HCT116 (cell line): ENCODE measurements around the gene DTD2.

Source experiments
- CEBPB ChIP-seq: IDR thresholded peaks from 2 replicates; pipeline ENCODE4 v1.6.1; 2012; ENCODE audit warnings: low read depth
- FOSL1 ChIP-seq: IDR thresholded peaks from 2 replicates; pipeline ENCODE4 v1.6.1; 2012; ENCODE audit warnings: low read depth
- POLR2AphosphoS5 ChIP-seq: IDR thresholded peaks from 2 replicates; pipeline ENCODE4 v1.6.1; 2011; ENCODE audit warnings: mild to moderate bottlenecking, low read depth, low read length, moderate library complexity
- RAD21 ChIP-seq: IDR thresholded peaks from 2 replicates; pipeline ENCODE4 v1.6.1; 2012; ENCODE audit warnings: low read depth, mild to moderate bottlenecking
- SP1 ChIP-seq: IDR thresholded peaks from 2 replicates; pipeline ENCODE4 v1.6.1; 2012; ENCODE audit warnings: low read depth
- SRF ChIP-seq: IDR thresholded peaks from 2 replicates; pipeline ENCODE4 v1.6.1; 2012; ENCODE audit warnings: low read depth
- TF ChIP-seq, protein P1 (sequence below), 3 experiments: fragments of 200-600 bp in 1 of 3; sonication (generic) in 1 of 3; IDR thresholded peaks in 2 of 3; conservative IDR thresholded peaks in 1 of 3; 2 replicates each; pipeline ENCODE4 v1.5.1; 2012 to 2017; ENCODE audit warnings: low read depth in 2 of 3, low read length in 2 of 3, antibody characterized with exemption in 1 of 3, borderline replicate concordance in 1 of 3, control low read depth in 1 of 3, mild to moderate bottlenecking in 1 of 3, mixed read lengths in 1 of 3, mixed run types in 1 of 3, moderate library complexity in 1 of 3; ENCODE audit not compliant: insufficient read depth in 1 of 3
- TF ChIP-seq, protein P2 (sequence below): IDR thresholded peaks from 2 replicates; pipeline ENCODE4 v1.6.1; 2012

GRCh38 chr14:31420319-31421111 lies 36.8 kb downstream of the DTD2 start, which contains the start of gene HEATR5A:
- TF ChIP-seq CEBPB, result no peak
- TF ChIP-seq, protein P1, sequence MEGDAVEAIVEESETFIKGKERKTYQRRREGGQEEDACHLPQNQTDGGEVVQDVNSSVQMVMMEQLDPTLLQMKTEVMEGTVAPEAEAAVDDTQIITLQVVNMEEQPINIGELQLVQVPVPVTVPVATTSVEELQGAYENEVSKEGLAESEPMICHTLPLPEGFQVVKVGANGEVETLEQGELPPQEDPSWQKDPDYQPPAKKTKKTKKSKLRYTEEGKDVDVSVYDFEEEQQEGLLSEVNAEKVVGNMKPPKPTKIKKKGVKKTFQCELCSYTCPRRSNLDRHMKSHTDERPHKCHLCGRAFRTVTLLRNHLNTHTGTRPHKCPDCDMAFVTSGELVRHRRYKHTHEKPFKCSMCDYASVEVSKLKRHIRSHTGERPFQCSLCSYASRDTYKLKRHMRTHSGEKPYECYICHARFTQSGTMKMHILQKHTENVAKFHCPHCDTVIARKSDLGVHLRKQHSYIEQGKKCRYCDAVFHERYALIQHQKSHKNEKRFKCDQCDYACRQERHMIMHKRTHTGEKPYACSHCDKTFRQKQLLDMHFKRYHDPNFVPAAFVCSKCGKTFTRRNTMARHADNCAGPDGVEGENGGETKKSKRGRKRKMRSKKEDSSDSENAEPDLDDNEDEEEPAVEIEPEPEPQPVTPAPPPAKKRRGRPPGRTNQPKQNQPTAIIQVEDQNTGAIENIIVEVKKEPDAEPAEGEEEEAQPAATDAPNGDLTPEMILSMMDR (IDR thresholded peaks at IDR 0.05 in 2 of 3, conservative IDR thresholded peaks at IDR 0.05 in 1 of 3; ENCODE audit: borderline replicate concordance in 1 of 3, insufficient read depth in 1 of 3, low read depth in 2 of 3, low read length in 2 of 3), result no peak
- TF ChIP-seq RAD21, result no peak
- TF ChIP-seq POLR2AphosphoS5, result peak; percentile 99
- peak; percentile 97 for TF ChIP-seq SRF
- peak; percentile 90 for TF ChIP-seq SP1
- TF ChIP-seq, protein P2, sequence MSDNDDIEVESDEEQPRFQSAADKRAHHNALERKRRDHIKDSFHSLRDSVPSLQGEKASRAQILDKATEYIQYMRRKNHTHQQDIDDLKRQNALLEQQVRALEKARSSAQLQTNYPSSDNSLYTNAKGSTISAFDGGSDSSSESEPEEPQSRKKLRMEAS, result peak; percentile 83
- TF ChIP-seq FOSL1, result no peak
